ENCODE data around the gene VENTX. TPM values are rescaled to one million over a fixed set of nuclear protein-coding genes. Genes with fewer than 3 reads are reported as not detected.

The VENTX gene
- total RNA-seq, 2 donors from 2014 or later = 0.26 TPM; not detected in 1

DNA sequence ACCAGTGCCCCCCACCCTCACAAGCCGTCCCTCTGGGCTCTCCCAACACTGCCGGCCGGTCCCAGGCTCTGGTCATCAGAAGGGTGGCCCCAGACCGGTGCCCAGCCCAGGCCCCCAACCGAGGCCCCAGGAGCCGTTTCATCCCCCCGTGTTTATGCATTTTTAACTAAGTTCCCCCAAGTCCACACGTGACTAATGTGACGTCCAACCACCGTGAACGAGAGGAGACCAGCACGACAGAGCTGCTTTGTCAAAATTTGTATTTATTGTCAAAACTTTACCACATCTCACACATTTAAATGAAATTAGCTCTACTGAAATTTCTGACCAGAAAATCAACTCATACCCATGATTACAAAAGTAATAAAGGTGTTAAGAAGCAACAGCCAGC, 8.6 kb downstream of the VENTX start:
- TF ChIP-seq CTCF (IDR thresholded peaks at IDR 0.05) (no peak), POLR2A (IDR thresholded peaks at IDR 0.05) (no peak)
- Histone ChIP-seq H3K4me1 (peaks cover 4% of the 10 kb centered on the region), H3K9me3 (no peaks in the 10 kb centered on the region), H3K4me3 (no peak overlapping the region), H3K36me3 (replicated peaks in 1 of 2; ENCODE audit: insufficient read depth in 1 of 2, low read depth in 2 of 2) (no peaks in the 10 kb centered on the region), H3K27me3 (no peaks in the 10 kb centered on the region), H3K27ac (no peak overlapping the region)
- WGBS, 2 donors = 49 to 54% methylated on average over 12 of the region's 12 CpGs
- ATAC-seq (no peak), DNase-seq (no peak)
- intact Hi-C loops (cut with DNase I) = no loop called here

DNA sequence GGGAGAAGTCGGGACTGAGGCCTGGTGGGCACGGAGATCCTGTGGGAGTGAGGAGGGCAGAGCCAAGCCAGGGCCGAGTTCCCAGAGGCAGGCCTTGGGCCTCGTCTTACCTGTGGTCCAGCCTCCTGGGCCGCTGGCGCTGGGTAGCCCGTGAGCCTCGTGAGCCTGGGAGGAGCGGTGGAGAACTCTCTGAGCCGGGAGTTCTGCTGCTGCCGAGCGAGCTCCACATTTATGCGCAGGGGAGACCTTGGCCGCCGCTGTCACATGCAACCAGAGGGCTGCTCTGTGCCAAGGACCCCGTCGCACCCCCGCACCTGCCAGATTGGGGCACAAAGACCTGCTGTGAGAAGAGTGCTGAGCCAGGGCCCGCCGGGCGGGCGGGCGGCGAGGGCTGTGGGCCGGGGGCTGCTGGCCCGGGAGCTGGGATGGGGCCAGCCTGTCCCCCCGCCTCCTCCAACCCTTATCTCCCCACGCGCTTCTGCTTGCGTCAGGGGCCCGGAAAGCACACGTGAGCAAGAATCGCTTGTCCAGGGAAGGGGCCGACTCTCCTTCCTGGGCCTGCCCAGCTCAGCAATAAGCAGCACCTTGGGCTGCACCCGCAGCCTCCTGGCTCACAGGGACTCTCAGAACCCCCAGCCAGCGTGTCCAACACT, 10.2 kb downstream of the VENTX start:
- DNase-seq (no peak), ATAC-seq (no peak)
- Histone ChIP-seq H3K36me3 (replicated peaks in 1 of 2; ENCODE audit: insufficient read depth in 1 of 2, low read depth in 2 of 2) (no peaks in the 10 kb centered on the region), H3K4me3 (no peak overlapping the region), H3K9me3 (no peaks in the 10 kb centered on the region), H3K27me3 (no peaks in the 10 kb centered on the region), H3K4me1 (peaks cover 4% of the 10 kb centered on the region), H3K27ac (no peak overlapping the region)
- 70 to 77% methylated on average over 2 to 27 of the region's 36 CpGs for WGBS, 2 donors
- no peak for TF ChIP-seq CTCF (IDR thresholded peaks at IDR 0.05)
- TF ChIP-seq POLR2A (IDR thresholded peaks at IDR 0.05) = no peak
- intact Hi-C loops (cut with DNase I) = no loop called here

DNA sequence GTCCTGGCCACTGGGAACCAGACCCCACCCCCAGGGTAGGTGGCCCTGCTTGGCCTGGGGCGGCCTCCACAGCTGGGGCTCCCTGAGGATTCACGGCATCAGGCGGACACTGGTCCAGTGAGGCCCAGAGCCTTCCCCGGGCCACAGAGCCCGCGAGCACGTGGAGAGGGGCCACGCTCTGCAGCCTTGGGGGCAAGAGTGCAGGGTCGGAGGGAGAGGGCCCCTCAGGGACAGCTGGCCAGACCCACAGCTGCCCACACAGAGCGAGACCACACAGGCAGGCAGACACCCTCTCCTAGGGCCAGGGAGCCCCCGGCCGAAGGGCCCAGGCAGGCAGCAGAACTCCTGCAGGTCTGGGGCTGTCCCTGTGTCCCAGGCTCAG, 10.7 kb downstream of the VENTX start:
- DNase-seq = no peak
- TF ChIP-seq CTCF (IDR thresholded peaks at IDR 0.05) = no peak
- no peak for TF ChIP-seq POLR2A (IDR thresholded peaks at IDR 0.05)
- intact Hi-C loops (cut with DNase I) = no loop called here
- WGBS, 2 donors = 82 to 97% methylated on average over 6 to 11 of the region's 12 CpGs
- no peak for ATAC-seq
- H3K27ac ChIP-seq = no peak overlapping the region
- peaks cover 4% of the 10 kb centered on the region for H3K4me1 ChIP-seq
- H3K4me3 ChIP-seq = no peak overlapping the region
- no peaks in the 10 kb centered on the region for H3K9me3 ChIP-seq
- H3K36me3 ChIP-seq (replicated peaks in 1 of 2; ENCODE audit: insufficient read depth in 1 of 2, low read depth in 2 of 2) = no peaks in the 10 kb centered on the region
- no peaks in the 10 kb centered on the region for H3K27me3 ChIP-seq

DNA sequence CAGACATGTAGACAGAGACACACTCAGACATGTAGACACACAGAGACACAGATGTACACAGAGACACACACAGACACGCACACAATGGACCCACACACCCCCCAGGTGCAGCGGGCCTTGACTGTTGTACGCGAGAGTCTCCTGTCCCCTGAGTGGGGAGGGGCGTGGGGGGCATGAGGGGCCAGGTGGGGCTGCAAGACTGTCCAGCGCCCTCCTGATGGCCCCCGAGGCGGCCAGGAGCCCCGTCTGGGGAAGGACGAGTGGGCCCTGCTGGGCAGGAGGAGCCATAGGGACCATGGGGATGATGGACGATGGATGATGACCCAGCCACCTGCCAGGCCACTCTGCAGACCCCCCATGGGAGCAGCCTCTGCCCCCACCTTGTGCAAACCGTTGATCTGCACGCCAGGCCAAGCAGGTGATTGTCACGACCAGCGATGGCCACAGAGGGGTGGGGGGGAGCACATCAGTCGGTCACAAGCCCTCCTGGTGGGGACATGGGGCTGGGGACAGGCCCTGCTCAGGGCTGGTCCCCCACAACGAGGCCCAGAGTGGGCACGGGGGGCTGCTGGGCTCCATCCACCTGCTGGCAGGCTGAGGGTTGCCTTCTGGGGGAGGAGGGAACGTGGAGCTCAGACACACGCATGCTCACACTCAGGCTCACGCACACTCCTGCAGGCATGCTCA, 11.6 kb downstream of the VENTX start:
- Histone ChIP-seq H3K27ac (no peak overlapping the region), H3K4me3 (no peak overlapping the region), H3K27me3 (no peaks in the 10 kb centered on the region), H3K36me3 (replicated peaks in 1 of 2; ENCODE audit: insufficient read depth in 1 of 2, low read depth in 2 of 2) (no peaks in the 10 kb centered on the region), H3K9me3 (no peaks in the 10 kb centered on the region), H3K4me1 (peaks cover 5% of the 10 kb centered on the region)
- 71 to 72% methylated on average over 10 to 21 of the region's 21 CpGs for WGBS, 2 donors
- TF ChIP-seq POLR2A (IDR thresholded peaks at IDR 0.05) (no peak), CTCF (IDR thresholded peaks at IDR 0.05) (no peak)
- DNase-seq (no peak), ATAC-seq (no peak)
- intact Hi-C loops (cut with DNase I) = no loop called here

All from body of pancreas (tissue), 4 donors.